ENCODE data around the gene POFUT2.

DNA sequence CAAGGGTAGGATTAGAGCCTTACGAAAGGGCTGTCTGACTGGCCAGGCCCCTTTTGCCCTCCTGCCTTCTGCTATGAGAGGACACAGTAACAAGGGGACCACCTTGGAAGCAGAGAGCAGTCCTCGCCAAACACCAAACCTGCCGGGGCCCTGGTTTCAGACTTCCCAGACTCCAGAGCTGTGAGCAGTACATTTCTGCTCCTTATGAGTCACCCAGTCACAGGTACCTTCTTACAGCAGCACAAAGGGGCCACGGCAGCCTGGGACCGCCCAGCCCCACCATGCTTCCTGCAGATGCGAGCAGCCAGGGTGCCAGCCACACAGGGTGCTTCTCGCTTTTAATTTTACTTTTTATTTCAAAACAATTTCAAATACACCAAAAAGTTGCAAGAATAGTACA is 17.2 kb upstream of the POFUT2 start:
- TF ChIP-seq CTCF (IDR thresholded peaks at IDR 0.05; ENCODE audit: insufficient read depth, low read length) (no peak), POLR2AphosphoS5 (IDR thresholded peaks at IDR 0.05; ENCODE audit: low read depth) (no peak), GABPA (IDR thresholded peaks at IDR 0.05; ENCODE audit: low read depth) (no peak)
